SK-N-SH (cell line): ENCODE data around the gene CAMK2D. TPM values are rescaled to one million over a fixed set of nuclear protein-coding genes. Genes with fewer than 3 reads are reported as not detected.
A peak's percentile ranks its signal among the peaks of the same experiment; 100 is the strongest.

Experiments used
- CTCF ChIA-PET: fragments of 300-600, 350-600 bp; formaldehyde crosslinking; extraction: SDS; loops from one replicate; lab custom pipeline; 2021; lab: Yijun Ruan, JAX
- POLR2A ChIA-PET: fragments of 350-600 bp; sonication (Branson Sonifier 250); formaldehyde crosslinking; extraction: SDS; loops from one replicate; lab custom pipeline; 2020; ENCODE audit warnings: antibody characterized with exemption, inconsistent platforms; lab: Yijun Ruan, JAX
- DNase-seq: peaks from one replicate; pipeline ENCODE4 v3.0.0; 2012
- H2AFZ ChIP-seq: fragments of 200-600 bp; sonication (generic); 2 replicates; pipeline ENCODE4 v1.8.1; 2016; ENCODE audit warnings: antibody characterized with exemption, mild to moderate bottlenecking, low read depth
- H3F3A ChIP-seq: fragments of 200-600 bp; sonication (generic); replicated peaks from 2 replicates; pipeline ENCODE3; 2016; ENCODE audit warnings: antibody characterized with exemption, mild to moderate bottlenecking; ENCODE audit not compliant: insufficient read depth
- H3K27ac ChIP-seq, 2 experiments: fragments of 200-500 bp in 1 of 2; fragments of 200-600 bp in 1 of 2; sonication (Bioruptor generic) in 1 of 2; sonication (generic), shearing (Covaris generic) in 1 of 2; 2 replicates each; pipeline versions ENCODE4 v1.5.1 to v1.6.1; 2014 to 2016; ENCODE audit warnings: low read depth in 2 of 2, inconsistent platforms in 1 of 2, low read length in 1 of 2, mild to moderate bottlenecking in 1 of 2, mixed read lengths in 1 of 2
- H3K27me3 ChIP-seq: fragments of 200-600 bp; sonication (generic), shearing (Covaris generic); 2 replicates; pipeline ENCODE4 v1.6.1; 2016; ENCODE audit warnings: mixed run types; ENCODE audit not compliant: insufficient read depth
- H3K36me3 ChIP-seq, 2 experiments: fragments of 200-500 bp in 1 of 2; fragments of 200-600 bp in 1 of 2; sonication (Bioruptor generic) in 1 of 2; sonication (generic) in 1 of 2; replicated peaks in 1 of 2; 2 replicates each; pipeline versions ENCODE3 to v1.5.1; 2014 to 2016; ENCODE audit warnings: low read length in 1 of 2, mild to moderate bottlenecking in 1 of 2; ENCODE audit not compliant: insufficient read depth in 2 of 2, control insufficient read depth in 1 of 2
- H3K4me1 ChIP-seq, 2 experiments: fragments of 200-500 bp in 1 of 2; fragments of 200-600 bp in 1 of 2; sonication (Bioruptor generic) in 1 of 2; sonication (generic), shearing (Covaris generic) in 1 of 2; 2 replicates each; pipeline versions ENCODE4 v1.5.1 to v1.6.1; 2014 to 2016; ENCODE audit warnings: low read depth in 1 of 2, low read length in 1 of 2, mixed run types in 1 of 2; ENCODE audit not compliant: insufficient read depth in 2 of 2, control insufficient read depth in 1 of 2
- H3K4me2 ChIP-seq: fragments of 200-600 bp; sonication (generic), shearing (Covaris generic); 2 replicates; pipeline ENCODE4 v1.6.1; 2017; ENCODE audit warnings: mixed run types
- H3K4me3 ChIP-seq, 2 experiments: fragments of 200-500 bp in 1 of 2; fragments of 200-600 bp in 1 of 2; sonication (Bioruptor generic) in 1 of 2; sonication (generic), shearing (Covaris generic) in 1 of 2; 2 replicates each; pipeline versions ENCODE4 v1.5.1 to v1.8.1; 2014 to 2016; ENCODE audit warnings: low read depth in 2 of 2, inconsistent platforms in 1 of 2, low read length in 1 of 2, mild to moderate bottlenecking in 1 of 2, mixed read lengths in 1 of 2, moderate library complexity in 1 of 2
- H3K79me2 ChIP-seq: fragments of 200-600 bp; sonication (generic); 2 replicates; pipeline ENCODE4 v1.8.1; 2017; ENCODE audit warnings: mild to moderate bottlenecking; ENCODE audit not compliant: insufficient read depth
- H3K9ac ChIP-seq: fragments of 200-600 bp; sonication (generic); 2 replicates; pipeline ENCODE4 v1.6.1; 2017; ENCODE audit warnings: mixed run types
- H3K9me2 ChIP-seq: fragments of 200-600 bp; sonication (generic); 2 replicates; pipeline ENCODE4 v1.6.1; 2017; ENCODE audit warnings: mixed run types
- H3K9me3 ChIP-seq: fragments of 200-600 bp; sonication (generic); 2 replicates; pipeline ENCODE4 v1.6.1; 2017; ENCODE audit warnings: mixed run types, mild to moderate bottlenecking, moderate library complexity
- H4K20me1 ChIP-seq: fragments of 200-600 bp; sonication (generic); 2 replicates; pipeline ENCODE4 v1.6.1; 2017; ENCODE audit warnings: mild to moderate bottlenecking, mixed run types; ENCODE audit not compliant: insufficient read depth
- CTCF ChIP-seq: fragments of 200-600 bp; sonication (generic); IDR thresholded peaks from 2 replicates; pipeline ENCODE4 v1.6.1; 2017; ENCODE audit warnings: antibody characterized with exemption, mild to moderate bottlenecking, moderate library complexity
- ELF1 ChIP-seq: IDR thresholded peaks from 2 replicates; pipeline ENCODE4 v1.4.0; 2012
- EP300 ChIP-seq, 2 experiments: IDR thresholded peaks; 2 replicates each; pipeline versions ENCODE4 v1.4.0 to v1.6.1; 2012; ENCODE audit warnings: borderline replicate concordance in 1 of 2, low read depth in 1 of 2, low read length in 1 of 2
- FOSL2 ChIP-seq: IDR thresholded peaks from 2 replicates; pipeline ENCODE4 v1.4.0; 2012; ENCODE audit warnings: low read depth, mild to moderate bottlenecking, moderate library complexity, borderline replicate concordance
- FOXJ3 ChIP-seq: sonication (generic); formaldehyde crosslinking; IDR thresholded peaks from 2 replicates; pipeline ENCODE4 v1.5.1; 2020; ENCODE audit warnings: mild to moderate bottlenecking, missing genetic modification reagents
- GABPA ChIP-seq: IDR thresholded peaks from 2 replicates; pipeline ENCODE4 v1.4.0; 2012; ENCODE audit warnings: low read depth, mild to moderate bottlenecking
- GATA2 ChIP-seq: sonication (generic); formaldehyde crosslinking; IDR thresholded peaks from 2 replicates; pipeline ENCODE4 v1.5.0; 2020; ENCODE audit warnings: mild to moderate bottlenecking, missing genetic modification reagents
- MXI1 ChIP-seq: IDR thresholded peaks from 2 replicates; pipeline ENCODE4 v1.6.1; 2012; ENCODE audit warnings: mild to moderate bottlenecking, low read depth, low read length, improper control_type of control experiment
- NFIC ChIP-seq: IDR thresholded peaks from 2 replicates; pipeline ENCODE4 v1.4.0; 2012; ENCODE audit warnings: borderline replicate concordance
- PBX3 ChIP-seq: IDR thresholded peaks from 2 replicates; pipeline ENCODE4; 2012
- RAD21 ChIP-seq: IDR thresholded peaks from 2 replicates; pipeline ENCODE4 v1.6.1; 2012; ENCODE audit warnings: mild to moderate bottlenecking, low read length
- REST ChIP-seq: IDR thresholded peaks from 2 replicates; pipeline ENCODE4 v1.6.1; 2012; ENCODE audit warnings: mild to moderate bottlenecking, low read depth, low read length, moderate library complexity
- RXRA ChIP-seq: IDR thresholded peaks from 2 replicates; pipeline ENCODE4 v1.4.0; 2012; ENCODE audit warnings: low read depth, mild to moderate bottlenecking, borderline replicate concordance
- TCF12 ChIP-seq: IDR thresholded peaks from 2 replicates; pipeline ENCODE4 v1.4.0; 2012
- polyA plus RNA-seq, 3 experiments: library from polyadenylated mRNA; depleted of rRNA; stranded (reverse); fragments of >200 nt; gene quantifications; 2 replicates each; pipeline ENCODE4 v1.2.3, GENCODE V29; 2012

Gene CAMK2D
- polyA plus RNA-seq, 1 of the 3 experiments (the other 2 are of a cell fraction), result 17.0 TPM

- TF ChIP-seq CTCF (no peak), PBX3 (no peak), ELF1 (no peak)
These were observed 20.6 kb downstream of the CAMK2D start (continued) for GRCh38 chr4:113740857-113741379.

GRCh38 chr4:113739197-113739596 lies 22.3 kb downstream of the CAMK2D start:
- Histone ChIP-seq H3F3A (peaks cover 11% of the 10 kb centered on the region), H3K4me1 (peaks cover 0 to 12% of the 10 kb centered on the region in 2 experiments; a peak in 2 of 4 replicates), H3K9me3 (no peaks in the 10 kb centered on the region), H3K27ac (0 out of 4 replicates have a peak overlapping the region, but pooled peaks of 1 of the 2 experiments have one; percentile 12), H3K9me2 (no peaks in the 10 kb centered on the region), H2AFZ (no peak overlapping the region), H3K79me2 (peaks cover 78% of the 10 kb centered on the region), H4K20me1 (no peaks in the 10 kb centered on the region; the same call in 1 of the 2 replicates), H3K4me3 (no peak overlapping the region), H3K27me3 (no peaks in the 10 kb centered on the region), H3K36me3 (peaks cover 5 to 28% of the 10 kb centered on the region in 2 experiments)
- DNase-seq, result no peak
- POLR2A ChIA-PET, result no interaction called here
- CTCF ChIA-PET, result no interaction called here
- TF ChIP-seq GATA2 (CRISPR knock-in tag), result no peak
- no peak for TF ChIP-seq RXRA
- TF ChIP-seq NFIC, result no peak
- no peak for TF ChIP-seq FOSL2
- TF ChIP-seq RAD21, result no peak
- no peak for TF ChIP-seq MXI1
- TF ChIP-seq REST, result no peak
- no peak for TF ChIP-seq GABPA
- no peak for TF ChIP-seq TCF12
- TF ChIP-seq FOXJ3, result no peak
- no peak for TF ChIP-seq EP300 (IDR thresholded peaks at IDR 0.05; ENCODE audit: borderline replicate concordance in 1 of 2, low read depth in 1 of 2, low read length in 1 of 2)
- TF ChIP-seq, all 33 proteins: peak for 0
- Histone ChIP-seq H3K9ac (no peak overlapping the region), H3K4me2 (no peak overlapping the region; the same call in 1 of the 2 replicates)
